Nephron progenitor cell (in vitro differentiated cells): ENCODE measurements around the gene ZDHHC20.
A peak's percentile ranks its signal among the peaks of the same experiment; 100 is the strongest.

Experiments used
- DNase-seq: peaks from one replicate; pipeline ENCODE4 v3.0.0; 2021
- H3K27ac Mint-ChIP-seq: 2 replicates; pipeline ENCODE4 v1.8.0; 2021; ENCODE audit warnings: mild to moderate bottlenecking, moderate library complexity, mixed read lengths
- H3K27me3 Mint-ChIP-seq: 2 replicates; pipeline ENCODE4 v1.8.0; 2021; ENCODE audit warnings: mild to moderate bottlenecking, low read depth, mixed read lengths; ENCODE audit not compliant: poor library complexity
- H3K36me3 Mint-ChIP-seq: 2 replicates; pipeline ENCODE4 v1.8.0; 2021; ENCODE audit warnings: low read depth, mixed read lengths
- H3K4me1 Mint-ChIP-seq: 2 replicates; pipeline ENCODE4 v1.8.0; 2021; ENCODE audit warnings: mixed read lengths
- H3K4me3 Mint-ChIP-seq: 2 replicates; pipeline ENCODE4 v1.8.0; 2021; ENCODE audit warnings: mild to moderate bottlenecking, moderate library complexity, mixed read lengths
- H3K9me3 Mint-ChIP-seq: 2 replicates; pipeline ENCODE4 v1.8.0; 2021; ENCODE audit warnings: mild to moderate bottlenecking, moderate library complexity, mixed read lengths
- CTCF ChIP-seq: fragments of 200-600 bp; sonication (generic); IDR thresholded peaks from 2 replicates; pipeline ENCODE4 v1.5.0; 2021; ENCODE audit warnings: antibody characterized with exemption

The ZDHHC20 gene

GRCh38 chr13:21466527-21466926 lies 7.4 kb upstream of the ZDHHC20 start:
- Mint-ChIP-seq H3K4me3 (no peak overlapping the region), H3K27me3 (peaks cover 6% of the 10 kb centered on the region), H3K4me1 (peaks cover 22% of the 10 kb centered on the region), H3K36me3 (peaks cover 2% of the 10 kb centered on the region), H3K27ac (no peak overlapping the region), H3K9me3 (peaks cover 21% of the 10 kb centered on the region)
- no peak for TF ChIP-seq CTCF
- DNase-seq: no peak

GRCh38 chr13:21465710-21466160 lies 6.6 kb upstream of the ZDHHC20 start:
- Mint-ChIP-seq H3K36me3 (no peaks in the 10 kb centered on the region), H3K27me3 (peaks cover 6% of the 10 kb centered on the region), H3K27ac (peak overlapping the region; percentile 28), H3K9me3 (peaks cover 16% of the 10 kb centered on the region), H3K4me1 (peaks cover 27% of the 10 kb centered on the region), H3K4me3 (no peak overlapping the region)
- DNase-seq: no peak
- no peak for TF ChIP-seq CTCF

- H3K36me3 Mint-ChIP-seq: no peaks in the 10 kb centered on the region
- H3K27me3 Mint-ChIP-seq: peaks cover 14% of the 10 kb centered on the region
- peaks cover 35% of the 10 kb centered on the region for H3K4me1 Mint-ChIP-seq
- H3K9me3 Mint-ChIP-seq: peaks cover 8% of the 10 kb centered on the region
- TF ChIP-seq CTCF: no peak
- no peak overlapping the region for H3K4me3 Mint-ChIP-seq
- no peak overlapping the region for H3K27ac Mint-ChIP-seq
- DNase-seq: no peak
These were observed 4.3 kb upstream of the ZDHHC20 start for GRCh38 chr13:21463424-21463823.

- H3K27me3 Mint-ChIP-seq: peaks cover 14% of the 10 kb centered on the region
- no peak overlapping the region for H3K4me3 Mint-ChIP-seq
- H3K36me3 Mint-ChIP-seq: peaks cover 6% of the 10 kb centered on the region
- TF ChIP-seq CTCF: no peak
- H3K4me1 Mint-ChIP-seq: peaks cover 42% of the 10 kb centered on the region
- H3K27ac Mint-ChIP-seq: no peak overlapping the region
- DNase-seq: no peak
- peaks cover 12% of the 10 kb centered on the region for H3K9me3 Mint-ChIP-seq
These were observed 2.0 kb upstream of the ZDHHC20 start for GRCh38 chr13:21461131-21461530.

GRCh38 chr13:21458451-21458812 lies 671 bp downstream of the ZDHHC20 start:
- Mint-ChIP-seq H3K27me3 (peaks cover 11% of the 10 kb centered on the region), H3K27ac (peak overlapping the region; percentile 74), H3K36me3 (peaks cover 32% of the 10 kb centered on the region), H3K4me1 (peaks cover 34% of the 10 kb centered on the region), H3K9me3 (peaks cover 36% of the 10 kb centered on the region), H3K4me3 (peak overlapping the region; percentile 95)
- DNase-seq: peak; percentile 36
- TF ChIP-seq CTCF: no peak

- Mint-ChIP-seq H3K4me1 (peaks cover 22% of the 10 kb centered on the region), H3K4me3 (no peak overlapping the region), H3K9me3 (peaks cover 75% of the 10 kb centered on the region), H3K36me3 (peaks cover 77% of the 10 kb centered on the region), H3K27ac (no peak overlapping the region), H3K27me3 (no peaks in the 10 kb centered on the region)
- TF ChIP-seq CTCF: no peak
- no peak for DNase-seq
These were observed 5.6 kb downstream of the ZDHHC20 start for GRCh38 chr13:21453387-21454081.
